ENCODE results near the gene TSPAN3.

GRCh38 chr15:77076323-77076915 lies 5.5 kb upstream of the TSPAN3 start:
- TF ChIP-seq CTCF (IDR thresholded peaks at IDR 0.05) (no peak), POLR2A (IDR thresholded peaks at IDR 0.05) (no peak)
